ENCODE measurements around the gene ZNF385B.

GRCh38 chr2:179729966-179730365 is 131.4 kb downstream of the ZNF385B start:
- TF ChIP-seq CTCF (IDR thresholded peaks at IDR 0.05; ENCODE audit: low read length) (no peak), EZH2 (IDR thresholded peaks at IDR 0.05; ENCODE audit: borderline replicate concordance, low read length) (no peak)

All from OCI-LY1 (cell line).